Trophoblast cell (in vitro differentiated cells and primary cell): ENCODE data around the gene YES1. TPM values are rescaled to one million over a fixed set of nuclear protein-coding genes. Genes with fewer than 3 reads are reported as not detected.
A peak's percentile ranks its signal among the peaks of the same experiment; 100 is the strongest.

Experiments used
- DNase-seq, 2 donors: peaks; one replicate each; pipeline ENCODE4 v3.0.0-alpha.2; 2016
- H2AFZ ChIP-seq: 2 replicates; pipeline ENCODE4 v1.6.1; 2013; ENCODE audit warnings: low read length, moderate library complexity, mild to moderate bottlenecking; ENCODE audit not compliant: insufficient read depth, poor library complexity
- H2AK5ac ChIP-seq: 2 replicates; pipeline ENCODE4 v1.6.1; 2013; ENCODE audit warnings: mild to moderate bottlenecking, low read length
- H2BK120ac ChIP-seq: 2 replicates; pipeline ENCODE4 v1.6.1; 2013; ENCODE audit warnings: low read length, mild to moderate bottlenecking, moderate library complexity; ENCODE audit not compliant: insufficient read depth, poor library complexity
- H2BK12ac ChIP-seq: 2 replicates; pipeline ENCODE4 v1.6.1; 2013; ENCODE audit warnings: mild to moderate bottlenecking, low read length, moderate library complexity
- H2BK5ac ChIP-seq: 2 replicates; pipeline ENCODE4 v1.6.1; 2013; ENCODE audit warnings: low read length, low read depth, moderate library complexity, mild to moderate bottlenecking; ENCODE audit not compliant: poor library complexity
- H3K14ac ChIP-seq: 2 replicates; pipeline ENCODE4 v1.6.1; 2013; ENCODE audit warnings: mild to moderate bottlenecking, low read length
- H3K18ac ChIP-seq: 2 replicates; pipeline ENCODE4 v1.6.1; 2013; ENCODE audit warnings: mild to moderate bottlenecking, low read length
- H3K23ac ChIP-seq: 2 replicates; pipeline ENCODE4 v1.6.1; 2013; ENCODE audit warnings: low read length
- H3K27ac ChIP-seq: 2 replicates; pipeline ENCODE4 v1.5.1; 2013; ENCODE audit warnings: low read depth, mild to moderate bottlenecking, inconsistent platforms, low read length, moderate library complexity
- H3K27me3 ChIP-seq: 2 replicates; pipeline ENCODE4 v1.6.1; 2013; ENCODE audit warnings: inconsistent platforms, mild to moderate bottlenecking, low read length, moderate library complexity; ENCODE audit not compliant: insufficient read depth
- H3K36me3 ChIP-seq, 2 experiments: 1 replicate in 1 of 2; 2 replicates in 1 of 2; pipeline ENCODE4 v1.6.1; 2013; ENCODE audit warnings: low read length in 2 of 2, mild to moderate bottlenecking in 2 of 2, moderate library complexity in 1 of 2; ENCODE audit not compliant: insufficient read depth in 2 of 2, control insufficient read depth in 1 of 2
- H3K4ac ChIP-seq: 2 replicates; pipeline ENCODE4 v1.6.1; 2013; ENCODE audit warnings: low read depth, mild to moderate bottlenecking, low read length, moderate library complexity
- H3K4me1 ChIP-seq, 2 experiments: 1 replicate in 1 of 2; 2 replicates in 1 of 2; pipeline ENCODE4 v1.6.1; 2013; ENCODE audit warnings: low read length in 2 of 2, mild to moderate bottlenecking in 2 of 2, moderate library complexity in 1 of 2; ENCODE audit not compliant: insufficient read depth in 2 of 2, control insufficient read depth in 1 of 2
- H3K4me2 ChIP-seq: 2 replicates; pipeline ENCODE4 v1.6.1; 2013; ENCODE audit warnings: inconsistent platforms, mild to moderate bottlenecking, low read length, moderate library complexity
- H3K4me3 ChIP-seq: 2 replicates; pipeline ENCODE4 v1.5.1; 2013; ENCODE audit warnings: mild to moderate bottlenecking, low read depth, low read length, inconsistent platforms
- H3K79me1 ChIP-seq: one replicate; pipeline ENCODE4 v1.6.1; 2013; ENCODE audit warnings: low read length
- H3K79me2 ChIP-seq: 2 replicates; pipeline ENCODE4 v1.6.1; 2013; ENCODE audit warnings: low read length, mild to moderate bottlenecking; ENCODE audit not compliant: control insufficient read depth, insufficient read depth, poor library complexity
- H3K9ac ChIP-seq: 2 replicates; pipeline ENCODE4 v1.6.1; 2013; ENCODE audit warnings: mild to moderate bottlenecking, low read length
- H3K9me3 ChIP-seq: 2 replicates; pipeline ENCODE4 v1.6.1; 2013; ENCODE audit warnings: low read depth, mild to moderate bottlenecking, control low read depth, inconsistent platforms, low read length; ENCODE audit not compliant: insufficient read depth
- H4K12ac ChIP-seq: 2 replicates; pipeline ENCODE4 v1.6.1; 2013; ENCODE audit warnings: low read depth, mild to moderate bottlenecking, low read length, moderate library complexity
- H4K8ac ChIP-seq: 2 replicates; pipeline ENCODE4 v1.6.1; 2013; ENCODE audit warnings: low read depth, mild to moderate bottlenecking, low read length, moderate library complexity
- H4K91ac ChIP-seq: one replicate; pipeline ENCODE4 v1.6.1; 2013; ENCODE audit warnings: low read depth, mild to moderate bottlenecking, low read length, moderate library complexity
- WGBS: extraction: QIAGEN DNeasy Blood & Tissue Kit; methylation state at CpG from one replicate; pipeline ENCODE4 v1.1.7; 2013; ENCODE audit warnings: missing lambda C conversion rate; ENCODE audit not compliant: insufficient read length, insufficient coverage; ENCODE audit errors: extremely low coverage; 5-methylcytosine and 5-hydroxymethylcytosine counted together
- polyA plus RNA-seq: library from polyadenylated mRNA; stranded (reverse); fragments of 200-250 nt; gene quantifications from 2 replicates; pipeline ENCODE4 v1.2.3, GENCODE V29; 2013

The YES1 gene
- polyA plus RNA-seq: 43.5 and 45.4 TPM in 2 replicates

DNA sequence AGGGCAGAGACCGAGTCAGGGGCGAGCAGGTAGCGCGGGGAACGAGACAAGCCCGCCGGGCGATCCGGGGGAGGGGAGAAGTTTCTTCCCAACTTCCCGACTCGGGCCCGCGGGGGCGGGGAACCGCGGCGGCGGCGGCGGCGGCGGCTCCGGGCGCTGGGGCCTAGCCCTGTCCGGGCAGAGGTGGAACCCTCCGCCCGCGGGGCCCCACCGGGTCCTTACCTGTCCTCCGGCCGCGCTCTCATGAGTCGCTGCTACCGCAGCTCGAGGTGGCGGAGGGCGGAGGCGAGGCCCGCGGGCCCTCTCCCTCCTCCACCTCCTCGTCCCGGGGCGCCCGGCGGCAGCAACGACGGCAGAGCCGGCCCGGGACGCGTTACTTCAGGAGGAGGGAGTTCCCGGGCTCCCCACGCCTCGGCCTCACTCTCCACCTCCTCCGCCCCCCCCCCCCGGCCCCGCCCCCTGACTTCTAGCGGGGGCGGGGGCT lies at the start of gene YES1:
TSS of gene YES1 (minus strand) at position 351 of the 484 bp plus-strand sequence. CDS start 55,415 bp downstream, outside the sequence.
- peak within 1 kb of the TSS; percentile 94 for H2BK120ac ChIP-seq

DNA sequence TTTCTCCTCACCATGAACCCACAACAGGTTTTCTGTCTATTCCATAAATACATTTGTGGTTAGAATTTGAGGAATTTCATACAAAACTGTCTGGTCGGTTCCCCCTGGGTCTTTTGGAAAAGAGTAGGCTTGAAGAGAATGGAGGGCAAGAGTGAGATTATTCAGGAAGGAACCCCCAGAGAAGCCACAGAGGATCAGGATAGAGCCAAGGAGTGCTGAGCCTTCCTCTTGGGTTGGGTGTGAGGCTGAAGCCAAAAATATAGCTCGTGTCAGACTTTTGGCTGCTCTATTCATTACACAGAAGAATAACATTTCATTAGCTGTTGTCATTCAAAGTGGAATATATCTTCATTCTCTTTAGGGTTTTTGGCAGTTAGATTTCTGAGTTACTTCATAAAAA lies 45.9 kb upstream of the YES1 start:
- Histone ChIP-seq H3K4me1 (no peaks in the 10 kb centered on the region), H3K18ac (no peak overlapping the region), H2AFZ (no peak overlapping the region), H3K4me3 (no peak overlapping the region), H3K79me2 (no peaks in the 10 kb centered on the region), H4K91ac (no peak overlapping the region), H4K8ac (no peak overlapping the region), H3K79me1 (no peaks in the 10 kb centered on the region), H3K9ac (no peak overlapping the region), H3K27me3 (no peaks in the 10 kb centered on the region), H4K12ac (no peak overlapping the region), H3K27ac (no peak overlapping the region), H2BK120ac (no peak overlapping the region), H3K9me3 (no peaks in the 10 kb centered on the region), H3K36me3 (no peaks in the 10 kb centered on the region), H2AK5ac (no peak overlapping the region), H2BK5ac (no peak overlapping the region), H3K4ac (no peak overlapping the region), H3K14ac (no peak overlapping the region), H3K23ac (no peak overlapping the region), H2BK12ac (no peak overlapping the region), H3K4me2 (no peak overlapping the region)
- DNase-seq: no peak
- no CpG with 5 or more reads among the region's 2 CpGs for WGBS

More for the DNA sequence above, at the start of gene YES1:
- H3K9ac ChIP-seq: peak within 1 kb of the TSS; percentile 89
- peak within 1 kb of the TSS; percentile 64 for H3K18ac ChIP-seq
- H3K4me2 ChIP-seq: peak within 1 kb of the TSS; percentile 76
- H4K8ac ChIP-seq: peak within 1 kb of the TSS; percentile 96
- H3K4ac ChIP-seq: peak within 1 kb of the TSS; percentile 84
- H3K9me3 ChIP-seq: no peaks in the 10 kb centered on the region
- H3K27me3 ChIP-seq: no peaks in the 10 kb centered on the region
- peak in 1 of 2 donors; percentile 70 for DNase-seq
- H4K91ac ChIP-seq: peak within 1 kb of the TSS; percentile 88
- WGBS: no CpG with 5 or more reads among the region's 59 CpGs
- peak within 1 kb of the TSS; percentile 59 for H2BK12ac ChIP-seq
- H3K4me1 ChIP-seq: peaks cover 3 to 7% of the 10 kb centered on the region in 2 experiments
- H2AK5ac ChIP-seq: peak within 1 kb of the TSS; percentile 62
- no peaks in the 10 kb centered on the region for H3K36me3 ChIP-seq
- peak within 1 kb of the TSS; percentile 99 for H3K4me3 ChIP-seq
- no peak within 1 kb of the TSS for H3K23ac ChIP-seq
- H3K14ac ChIP-seq: peak within 1 kb of the TSS; percentile 78
- H3K27ac ChIP-seq: peak within 1 kb of the TSS; percentile 88
- peak within 1 kb of the TSS; percentile 48 for H2AFZ ChIP-seq
- peaks cover 16% of the 10 kb centered on the region for H3K79me2 ChIP-seq
- peaks cover 17% of the 10 kb centered on the region for H3K79me1 ChIP-seq
- H4K12ac ChIP-seq: peak within 1 kb of the TSS; percentile 92
- peak within 1 kb of the TSS; percentile 74 for H2BK5ac ChIP-seq

DNA sequence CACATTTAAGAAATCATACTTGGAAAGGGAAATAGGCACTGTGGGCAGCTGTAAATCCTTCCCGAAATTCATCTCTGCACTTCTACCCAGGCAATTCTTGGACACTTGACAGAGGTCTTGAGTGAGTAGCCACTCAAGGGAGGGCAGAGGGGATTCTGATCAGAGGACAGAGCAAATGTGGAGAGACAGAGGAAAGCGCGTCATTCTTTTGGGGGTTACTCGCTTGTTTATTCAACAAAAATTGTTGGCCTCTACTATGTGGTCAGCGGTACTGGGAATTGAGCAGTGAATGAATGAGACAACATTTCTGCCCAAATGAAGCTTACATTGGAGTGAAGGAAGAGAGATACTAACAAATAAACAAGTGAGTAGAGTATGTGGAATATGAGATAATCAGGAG lies 41.4 kb upstream of the YES1 start:
- Histone ChIP-seq H3K36me3 (no peaks in the 10 kb centered on the region), H3K23ac (no peak overlapping the region), H3K79me2 (no peaks in the 10 kb centered on the region), H3K27me3 (no peaks in the 10 kb centered on the region), H3K79me1 (no peaks in the 10 kb centered on the region), H2AK5ac (no peak overlapping the region), H3K9ac (no peak overlapping the region), H4K8ac (no peak overlapping the region), H2BK12ac (no peak overlapping the region), H3K27ac (no peak overlapping the region), H2AFZ (no peak overlapping the region), H2BK120ac (no peak overlapping the region), H2BK5ac (no peak overlapping the region), H3K4me1 (no peaks in the 10 kb centered on the region), H3K18ac (no peak overlapping the region), H3K14ac (no peak overlapping the region), H3K9me3 (no peaks in the 10 kb centered on the region), H3K4me3 (no peak overlapping the region), H3K4ac (no peak overlapping the region), H3K4me2 (no peak overlapping the region), H4K12ac (no peak overlapping the region), H4K91ac (no peak overlapping the region)
- no peak for DNase-seq
- no CpG with 5 or more reads among the region's 5 CpGs for WGBS

DNA sequence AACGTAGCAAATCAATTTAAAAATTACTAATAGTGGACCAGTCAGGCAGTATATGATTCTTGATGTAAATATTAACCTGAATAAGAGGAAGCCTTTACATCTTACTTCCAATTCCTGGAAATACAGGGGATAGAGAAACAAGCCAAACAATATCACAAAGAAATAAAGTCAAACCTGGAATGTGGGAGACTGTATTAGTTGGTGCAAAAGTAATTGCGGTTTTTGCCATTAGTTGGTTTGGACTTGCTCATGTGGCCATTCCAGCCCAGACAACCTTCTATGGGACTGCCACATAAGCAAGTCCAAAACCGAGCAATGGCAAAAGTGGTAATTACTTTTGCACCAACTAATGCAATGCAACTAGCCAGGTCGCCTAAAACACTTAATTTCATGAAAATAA lies 38.9 kb upstream of the YES1 start:
- H3K9me3 ChIP-seq: no peaks in the 10 kb centered on the region
- H4K8ac ChIP-seq: no peak overlapping the region
- H3K27me3 ChIP-seq: no peaks in the 10 kb centered on the region
- no peak overlapping the region for H2AFZ ChIP-seq
- no peak overlapping the region for H4K91ac ChIP-seq
- H3K14ac ChIP-seq: no peak overlapping the region
- H4K12ac ChIP-seq: no peak overlapping the region
- H3K18ac ChIP-seq: no peak overlapping the region
- no CpG with 5 or more reads among the region's 4 CpGs for WGBS
- H3K79me2 ChIP-seq: no peaks in the 10 kb centered on the region
- H3K4me2 ChIP-seq: no peak overlapping the region
- no peak overlapping the region for H3K4ac ChIP-seq
- no peak overlapping the region for H3K27ac ChIP-seq
- no peaks in the 10 kb centered on the region for H3K79me1 ChIP-seq
- no peaks in the 10 kb centered on the region for H3K36me3 ChIP-seq
- DNase-seq: no peak
- no peak overlapping the region for H3K9ac ChIP-seq
- H3K4me1 ChIP-seq: no peaks in the 10 kb centered on the region
- no peak overlapping the region for H2BK5ac ChIP-seq
- no peak overlapping the region for H2BK120ac ChIP-seq
- H2AK5ac ChIP-seq: no peak overlapping the region
- H3K4me3 ChIP-seq: no peak overlapping the region
- no peak overlapping the region for H2BK12ac ChIP-seq
- H3K23ac ChIP-seq: no peak overlapping the region
